ENCODE measurements around the gene C19orf38. TPM values are rescaled to one million over a fixed set of nuclear protein-coding genes. Genes with fewer than 3 reads are reported as not detected.

The C19orf38 gene
- total and polyA plus RNA-seq, 4 experiments from 2014 or later, result 0.21 to 0.49 (median 0.36) TPM; not detected in 1

DNA sequence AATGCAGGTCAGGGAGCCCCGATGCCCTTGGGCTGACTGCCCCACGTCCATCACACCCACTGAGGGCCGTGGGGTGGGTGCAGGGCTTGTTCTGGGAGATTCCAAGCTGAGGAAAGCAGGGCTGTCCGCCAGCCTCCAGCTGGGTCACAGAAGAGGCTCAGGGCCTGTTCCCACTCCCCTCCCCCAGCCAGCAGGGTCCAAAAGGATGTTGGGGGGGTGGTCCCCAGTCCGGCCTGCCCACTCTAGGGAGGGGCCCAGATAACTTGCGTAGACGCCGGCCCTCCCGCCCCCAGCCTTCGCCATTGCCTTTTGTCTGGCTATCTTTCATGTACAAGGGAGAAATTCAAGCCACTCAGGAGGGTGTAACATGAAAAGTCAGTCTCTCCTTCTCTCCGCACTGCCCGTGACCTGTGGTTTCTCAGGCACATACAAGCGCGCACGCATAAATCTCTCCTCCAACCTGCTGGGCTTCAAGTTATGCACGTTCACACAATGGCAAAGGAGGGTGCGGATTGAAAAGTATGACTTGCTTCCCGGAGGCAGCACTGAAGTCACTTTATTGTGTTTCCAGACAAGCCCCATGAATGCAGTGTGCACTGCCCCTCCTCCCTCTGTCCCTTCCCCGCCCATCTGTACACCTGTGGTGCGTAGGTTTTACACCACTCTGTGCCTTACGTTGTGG lies 43.3 kb downstream of the C19orf38 start:
- no peak overlapping the region for H3K27ac Mint-ChIP-seq
- Histone ChIP-seq H3K27ac (ENCODE audit: low read depth, low read length) (no peak overlapping the region), H3K4me1 (ENCODE audit: insufficient read depth, low read length) (peaks cover under 1% of the 10 kb centered on the region), H3K4me3 (ENCODE audit: low read length in 2 of 2) (no peak overlapping the region), H3K9me3 (ENCODE audit: control insufficient read depth in 1 of 2, low read length in 2 of 2) (no peaks in the 10 kb centered on the region), H3K27me3 (ENCODE audit: insufficient read depth, low read length) (no peaks in the 10 kb centered on the region), H3K36me3 (ENCODE audit: insufficient read depth, low read length) (no peaks in the 10 kb centered on the region)
- ChIA-PET CTCF (ENCODE audit: partially characterized antibody) (no interaction called here), POLR2A (ENCODE audit: partially characterized antibody) (no interaction called here)
- peaks cover 3 to 12% (median 6%) of the 10 kb centered on the region in 4 donors for H3K4me1 Mint-ChIP-seq
- H3K27me3 Mint-ChIP-seq, result no peaks in the 10 kb centered on the region
- no peaks in the 10 kb centered on the region for H3K36me3 Mint-ChIP-seq
- intact Hi-C loops (cut with micrococcal nuclease), result no loop called here
- no peaks in the 10 kb centered on the region for H3K9me3 Mint-ChIP-seq
- no peak for DNase-seq
- no peak overlapping the region for H3K4me3 Mint-ChIP-seq

DNA sequence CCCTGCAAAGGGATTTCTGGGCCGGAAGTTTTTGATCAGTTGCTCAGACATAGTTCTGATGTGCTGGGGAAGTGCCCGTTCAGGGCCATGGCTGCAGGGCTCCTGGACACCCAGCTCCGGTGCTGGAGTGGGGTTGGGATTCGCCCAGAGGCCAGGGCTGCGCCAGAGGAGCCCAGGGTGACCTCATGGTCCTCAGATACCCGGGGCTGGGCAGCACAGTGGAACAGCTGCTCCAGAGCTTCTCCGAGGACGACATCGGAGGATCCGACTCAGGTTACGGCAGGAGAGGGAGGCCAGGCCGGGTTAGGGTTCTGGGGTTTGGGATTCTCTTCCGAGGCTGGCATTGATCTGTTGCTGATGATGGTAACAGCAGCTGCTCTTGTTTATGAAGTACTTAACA lies 44.0 kb downstream of the C19orf38 start:
- no peaks in the 10 kb centered on the region for H3K27me3 ChIP-seq (ENCODE audit: insufficient read depth, low read length)
- H3K9me3 ChIP-seq (ENCODE audit: control insufficient read depth in 1 of 2, low read length in 2 of 2), result no peaks in the 10 kb centered on the region
- H3K36me3 ChIP-seq (ENCODE audit: insufficient read depth, low read length), result no peaks in the 10 kb centered on the region
- intact Hi-C loops (cut with micrococcal nuclease), result no loop called here
- no peaks in the 10 kb centered on the region for H3K9me3 Mint-ChIP-seq
- no peaks in the 10 kb centered on the region for H3K36me3 Mint-ChIP-seq
- no peaks in the 10 kb centered on the region for H3K27me3 Mint-ChIP-seq
- H3K4me1 Mint-ChIP-seq, result peaks cover 8 to 15% (median 12%) of the 10 kb centered on the region in 4 donors
- no peak overlapping the region for H3K27ac ChIP-seq (ENCODE audit: low read depth, low read length)
- H3K4me3 ChIP-seq (ENCODE audit: low read length in 2 of 2), result no peak overlapping the region
- DNase-seq, result no peak
- ChIA-PET CTCF (ENCODE audit: partially characterized antibody) (no interaction called here), POLR2A (ENCODE audit: partially characterized antibody) (no interaction called here)
- no peak overlapping the region for H3K27ac Mint-ChIP-seq
- H3K4me1 ChIP-seq (ENCODE audit: insufficient read depth, low read length), result peaks cover 8% of the 10 kb centered on the region
- no peak overlapping the region for H3K4me3 Mint-ChIP-seq

- Mint-ChIP-seq H3K27ac (no peak overlapping the region), H3K9me3 (no peaks in the 10 kb centered on the region), H3K27me3 (no peaks in the 10 kb centered on the region), H3K4me1 (peaks cover 9 to 16% (median 12%) of the 10 kb centered on the region in 4 donors), H3K36me3 (no peaks in the 10 kb centered on the region), H3K4me3 (no peak overlapping the region)
- Histone ChIP-seq H3K9me3 (ENCODE audit: control insufficient read depth in 1 of 2, low read length in 2 of 2) (no peaks in the 10 kb centered on the region), H3K36me3 (ENCODE audit: insufficient read depth, low read length) (no peaks in the 10 kb centered on the region), H3K4me3 (ENCODE audit: low read length in 2 of 2) (no peak overlapping the region), H3K4me1 (ENCODE audit: insufficient read depth, low read length) (peaks cover 10% of the 10 kb centered on the region), H3K27me3 (ENCODE audit: insufficient read depth, low read length) (no peaks in the 10 kb centered on the region), H3K27ac (ENCODE audit: low read depth, low read length) (no peak overlapping the region)
- intact Hi-C loops (cut with micrococcal nuclease), result no loop called here
- DNase-seq, result no peak
- ChIA-PET CTCF (ENCODE audit: partially characterized antibody) (no interaction called here), POLR2A (ENCODE audit: partially characterized antibody) (no interaction called here)
These were observed 46.6 kb downstream of the C19orf38 start for GRCh38 chr19:10894911-10895213.

DNA sequence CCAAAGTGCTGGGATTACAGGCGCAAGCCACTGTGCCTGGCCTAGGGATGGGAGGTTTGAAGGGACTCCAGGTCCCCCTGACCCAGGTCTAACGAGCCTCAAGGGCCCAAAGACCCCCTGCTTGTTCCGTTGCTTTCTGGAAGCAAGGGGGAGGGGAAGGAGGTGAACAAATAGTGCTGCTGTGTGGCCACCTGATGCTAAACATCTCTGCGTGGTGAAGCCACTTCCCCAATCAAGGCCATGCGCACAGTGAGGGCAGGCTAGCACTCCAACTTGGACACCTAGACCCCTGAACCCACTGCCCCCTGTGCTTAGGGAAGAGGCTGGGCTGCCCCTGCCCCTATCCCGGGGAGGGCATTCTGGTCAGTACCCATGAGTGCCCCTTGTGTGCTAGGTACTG lies 47.1 kb downstream of the C19orf38 start:
- no peaks in the 10 kb centered on the region for H3K27me3 Mint-ChIP-seq
- H3K4me1 Mint-ChIP-seq, result peaks cover 9 to 16% (median 12%) of the 10 kb centered on the region in 4 donors
- H3K36me3 ChIP-seq (ENCODE audit: insufficient read depth, low read length), result no peaks in the 10 kb centered on the region
- ChIA-PET POLR2A (ENCODE audit: partially characterized antibody) (no interaction called here), CTCF (ENCODE audit: partially characterized antibody) (no interaction called here)
- intact Hi-C loops (cut with micrococcal nuclease), result no loop called here
- H3K9me3 ChIP-seq (ENCODE audit: control insufficient read depth in 1 of 2, low read length in 2 of 2), result no peaks in the 10 kb centered on the region
- H3K4me1 ChIP-seq (ENCODE audit: insufficient read depth, low read length), result peaks cover 10% of the 10 kb centered on the region
- no peak for DNase-seq
- no peak overlapping the region for H3K27ac Mint-ChIP-seq
- no peaks in the 10 kb centered on the region for H3K9me3 Mint-ChIP-seq
- no peaks in the 10 kb centered on the region for H3K36me3 Mint-ChIP-seq
- H3K27me3 ChIP-seq (ENCODE audit: insufficient read depth, low read length), result no peaks in the 10 kb centered on the region
- no peak overlapping the region for H3K4me3 Mint-ChIP-seq
- no peak overlapping the region for H3K27ac ChIP-seq (ENCODE audit: low read depth, low read length)
- no peak overlapping the region for H3K4me3 ChIP-seq (ENCODE audit: low read length in 2 of 2)

DNA sequence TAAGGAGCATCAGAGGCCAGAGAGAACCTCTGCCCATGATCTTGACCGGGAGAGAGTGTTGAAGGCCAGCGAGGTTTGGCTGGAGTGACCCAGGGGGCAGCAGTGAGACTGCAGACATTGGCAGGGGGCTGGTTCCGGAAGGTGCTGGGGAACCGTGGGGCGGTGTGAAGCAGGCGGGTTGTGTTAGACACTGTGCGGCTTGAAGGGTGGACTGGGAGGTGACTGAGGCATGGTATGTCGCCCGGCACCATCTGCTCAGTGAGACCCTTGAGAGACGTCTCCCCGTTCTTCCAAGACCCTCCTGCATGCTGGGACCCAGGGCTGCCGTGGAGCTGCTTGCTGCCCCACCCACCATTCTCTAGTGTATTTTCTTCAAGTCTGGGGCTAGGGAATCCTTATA lies 47.7 kb downstream of the C19orf38 start:
- Mint-ChIP-seq H3K27ac (peak overlapping the region in 2 of 7 donors; percentile 17 to 60), H3K4me1 (peaks cover 9 to 16% (median 12%) of the 10 kb centered on the region in 4 donors), H3K27me3 (no peaks in the 10 kb centered on the region), H3K4me3 (no peak overlapping the region), H3K9me3 (no peaks in the 10 kb centered on the region), H3K36me3 (no peaks in the 10 kb centered on the region)
- H3K4me3 ChIP-seq (ENCODE audit: low read length in 2 of 2), result no peak overlapping the region
- no peaks in the 10 kb centered on the region for H3K27me3 ChIP-seq (ENCODE audit: insufficient read depth, low read length)
- CTCF ChIA-PET (ENCODE audit: partially characterized antibody), result no interaction called here
- peaks cover 10% of the 10 kb centered on the region for H3K4me1 ChIP-seq (ENCODE audit: insufficient read depth, low read length)
- POLR2A ChIA-PET (ENCODE audit: partially characterized antibody), result no interaction called here
- no peaks in the 10 kb centered on the region for H3K9me3 ChIP-seq (ENCODE audit: control insufficient read depth in 1 of 2, low read length in 2 of 2)
- intact Hi-C loops (cut with micrococcal nuclease), result no loop called here
- H3K36me3 ChIP-seq (ENCODE audit: insufficient read depth, low read length), result no peaks in the 10 kb centered on the region
- H3K27ac ChIP-seq (ENCODE audit: low read depth, low read length), result no peak overlapping the region
- DNase-seq, result no peak

DNA sequence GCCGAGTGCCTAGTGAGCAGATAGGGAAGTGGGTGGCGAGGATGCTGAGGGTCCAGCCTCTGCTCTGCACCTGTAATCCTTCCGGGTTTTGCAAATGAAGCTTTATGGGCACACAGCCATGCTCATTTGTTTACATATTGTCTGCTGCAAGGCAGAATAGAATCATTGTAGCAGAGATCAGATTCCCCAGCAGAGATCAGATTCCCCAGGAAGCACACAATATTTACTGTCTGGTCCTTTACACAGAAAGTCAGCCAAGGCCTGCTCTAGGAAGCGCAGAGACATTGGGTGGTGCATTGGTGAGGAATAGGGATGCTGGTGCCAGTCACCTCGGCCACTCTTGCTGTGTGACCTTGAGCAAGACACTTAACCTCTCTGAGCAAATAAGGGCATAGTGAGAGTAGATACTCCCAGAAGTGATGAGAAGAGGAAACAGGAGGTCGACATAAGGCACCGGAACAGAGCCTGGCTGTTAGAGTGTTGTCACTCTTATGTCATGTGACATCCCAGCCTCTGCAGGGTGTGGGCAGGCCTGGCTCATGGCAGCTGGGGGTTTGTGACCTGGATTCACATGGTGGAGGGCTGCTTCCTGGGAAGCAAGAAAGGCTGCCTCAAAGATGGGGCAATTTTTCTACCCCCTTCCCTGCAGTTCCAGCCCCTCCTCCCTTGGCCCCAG lies 48.8 kb downstream of the C19orf38 start:
- H3K4me3 ChIP-seq (ENCODE audit: low read length in 2 of 2), result no peak overlapping the region
- H3K9me3 ChIP-seq (ENCODE audit: control insufficient read depth in 1 of 2, low read length in 2 of 2), result no peaks in the 10 kb centered on the region
- intact Hi-C loops (cut with micrococcal nuclease), result no loop called here
- Mint-ChIP-seq H3K27me3 (no peaks in the 10 kb centered on the region), H3K27ac (peak overlapping the region in 1 of 7 donors; percentile 72), H3K4me3 (no peak overlapping the region), H3K36me3 (no peaks in the 10 kb centered on the region), H3K9me3 (peaks cover 0 to 3% (median 0%) of the 10 kb centered on the region in 8 donors), H3K4me1 (peaks cover 8 to 16% (median 10%) of the 10 kb centered on the region in 4 donors)
- H3K27ac ChIP-seq (ENCODE audit: low read depth, low read length), result no peak overlapping the region
- ChIA-PET CTCF (ENCODE audit: partially characterized antibody) (no interaction called here), POLR2A (ENCODE audit: partially characterized antibody) (no interaction called here)
- no peaks in the 10 kb centered on the region for H3K27me3 ChIP-seq (ENCODE audit: insufficient read depth, low read length)
- peaks cover 10% of the 10 kb centered on the region for H3K4me1 ChIP-seq (ENCODE audit: insufficient read depth, low read length)
- no peak for DNase-seq
- no peaks in the 10 kb centered on the region for H3K36me3 ChIP-seq (ENCODE audit: insufficient read depth, low read length)

DNA sequence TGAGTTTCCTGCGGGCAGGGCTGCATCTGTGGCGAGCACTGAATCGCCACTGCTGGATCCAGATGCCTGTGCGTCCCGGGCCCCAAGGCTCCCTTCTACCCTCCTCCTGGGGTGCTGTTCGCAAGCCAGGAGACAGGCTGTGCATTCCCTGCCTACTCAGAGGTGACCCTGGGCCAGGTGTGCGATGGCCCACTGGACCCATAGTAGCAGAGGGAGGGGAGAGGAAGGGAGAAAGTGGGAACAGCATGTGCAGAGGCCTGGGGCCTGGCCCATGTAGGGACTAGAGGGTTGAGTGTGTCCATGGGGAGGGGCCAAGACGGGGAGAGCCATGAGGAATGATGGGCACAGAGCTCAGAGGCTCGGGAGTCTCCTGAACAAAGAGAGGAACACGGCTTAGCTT lies 50.4 kb downstream of the C19orf38 start:
- ChIA-PET CTCF (ENCODE audit: partially characterized antibody) (interaction anchor here (0.6 kb wide), 1 partner anchor 455 kb away, joined by 3 read pairs; no protein-coding TSS in a partner anchor), POLR2A (ENCODE audit: partially characterized antibody) (no interaction called here)
- peaks cover 8 to 16% (median 9%) of the 10 kb centered on the region in 4 donors for H3K4me1 Mint-ChIP-seq
- Histone ChIP-seq H3K27me3 (ENCODE audit: insufficient read depth, low read length) (no peaks in the 10 kb centered on the region), H3K27ac (ENCODE audit: low read depth, low read length) (no peak overlapping the region), H3K9me3 (ENCODE audit: control insufficient read depth in 1 of 2, low read length in 2 of 2) (no peaks in the 10 kb centered on the region), H3K36me3 (ENCODE audit: insufficient read depth, low read length) (no peaks in the 10 kb centered on the region), H3K4me3 (ENCODE audit: low read length in 2 of 2) (no peak overlapping the region), H3K4me1 (ENCODE audit: insufficient read depth, low read length) (peaks cover 10% of the 10 kb centered on the region)
- H3K27me3 Mint-ChIP-seq, result no peaks in the 10 kb centered on the region
- H3K27ac Mint-ChIP-seq, result no peak overlapping the region
- peaks cover 0 to 10% (median 2%) of the 10 kb centered on the region in 8 donors for H3K9me3 Mint-ChIP-seq
- intact Hi-C loops (cut with micrococcal nuclease), result no loop called here
- H3K36me3 Mint-ChIP-seq, result peaks cover 5 to 9% of the 10 kb centered on the region in 2 donors
- H3K4me3 Mint-ChIP-seq, result no peak overlapping the region
- no peak for DNase-seq

Measured in CD4-positive, alpha-beta memory T cell (primary cell).